GM19467 (cell line): Measurements from ENCODE around the gene ADARB2.

Source experiments
- ATAC-seq: cut with Tn5 transposase; IDR thresholded peaks from one replicate; pipeline ENCODE4 v1.9.1; 2021; ENCODE audit warnings: mild to moderate bottlenecking, moderate library complexity; ENCODE audit not compliant: unreplicated experiment

The ADARB2 gene

DNA sequence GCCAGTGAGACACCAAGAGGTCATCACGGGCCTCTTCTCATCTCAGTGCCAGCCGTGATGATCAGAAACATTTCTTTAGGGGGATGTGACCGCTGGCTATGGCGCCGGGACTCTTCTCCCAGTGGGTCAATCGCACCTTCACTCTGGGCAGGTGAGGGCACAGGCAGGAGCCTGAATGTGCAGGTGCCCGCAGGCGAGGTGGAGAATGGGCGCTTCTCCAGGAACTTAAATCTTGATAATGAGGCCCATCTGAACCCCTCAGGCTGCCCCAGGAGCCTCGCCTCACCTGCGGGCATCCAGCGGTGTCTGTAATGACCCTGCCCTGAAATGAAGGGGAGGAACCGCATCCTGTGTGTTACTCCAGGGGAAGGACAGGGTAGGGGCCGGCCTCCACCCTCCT, 204.7 kb downstream of the ADARB2 start:
- no peak for ATAC-seq

- no peak for ATAC-seq
Observed at GRCh38 chr10:1531883-1532597, 205.3 kb downstream of the ADARB2 start.

- ATAC-seq: no peak
Observed at GRCh38 chr10:1530871-1531517, 206.3 kb downstream of the ADARB2 start.

DNA sequence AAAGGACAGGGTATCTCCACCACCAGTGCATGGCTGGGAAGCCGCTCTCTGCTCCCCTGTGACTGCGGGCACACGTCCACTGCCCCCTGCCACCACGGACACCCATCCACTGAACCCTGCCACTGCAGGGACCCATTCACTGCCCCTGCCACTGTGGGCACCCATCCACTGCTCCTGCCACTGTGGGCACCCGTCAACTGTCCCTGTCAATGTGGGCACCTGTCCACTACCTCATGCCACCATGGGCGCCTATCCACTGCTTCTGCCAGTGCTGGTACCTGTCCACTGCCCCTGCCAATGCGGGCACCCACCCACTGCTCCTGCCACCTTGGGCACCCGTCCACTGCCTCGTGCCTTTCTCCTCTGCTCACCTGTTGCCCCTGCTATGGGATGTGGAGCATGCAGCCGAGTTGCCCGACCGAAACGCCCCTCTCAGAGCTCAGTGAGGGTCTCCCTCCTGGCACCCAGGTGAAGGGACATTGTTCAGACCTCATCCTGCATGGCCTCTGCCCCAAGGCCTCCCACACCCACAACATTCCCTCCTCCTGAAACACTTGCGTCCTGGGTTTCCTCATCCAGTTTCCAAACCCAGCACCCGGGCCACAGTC, 207.4 kb downstream of the ADARB2 start:
- no peak for ATAC-seq

DNA sequence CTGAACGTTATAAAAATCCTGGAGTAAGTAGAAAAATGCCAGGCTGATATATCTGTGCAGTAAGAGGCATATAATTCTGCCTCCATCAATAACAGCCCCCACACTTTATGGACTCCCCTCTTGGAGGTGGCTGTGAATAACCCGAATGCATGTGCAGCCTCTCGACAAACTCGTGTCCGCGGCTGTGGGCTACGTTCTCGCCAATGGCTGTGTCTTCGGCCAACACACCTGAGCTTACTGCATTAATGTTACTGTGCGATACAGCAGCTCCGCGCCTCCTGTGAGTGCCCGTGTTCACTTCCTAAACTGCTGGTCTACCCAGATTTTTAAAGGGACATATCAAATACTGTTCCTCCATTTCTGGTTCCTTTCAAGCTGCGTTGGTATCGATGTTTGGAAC, 209.4 kb downstream of the ADARB2 start:
- no peak for ATAC-seq

DNA sequence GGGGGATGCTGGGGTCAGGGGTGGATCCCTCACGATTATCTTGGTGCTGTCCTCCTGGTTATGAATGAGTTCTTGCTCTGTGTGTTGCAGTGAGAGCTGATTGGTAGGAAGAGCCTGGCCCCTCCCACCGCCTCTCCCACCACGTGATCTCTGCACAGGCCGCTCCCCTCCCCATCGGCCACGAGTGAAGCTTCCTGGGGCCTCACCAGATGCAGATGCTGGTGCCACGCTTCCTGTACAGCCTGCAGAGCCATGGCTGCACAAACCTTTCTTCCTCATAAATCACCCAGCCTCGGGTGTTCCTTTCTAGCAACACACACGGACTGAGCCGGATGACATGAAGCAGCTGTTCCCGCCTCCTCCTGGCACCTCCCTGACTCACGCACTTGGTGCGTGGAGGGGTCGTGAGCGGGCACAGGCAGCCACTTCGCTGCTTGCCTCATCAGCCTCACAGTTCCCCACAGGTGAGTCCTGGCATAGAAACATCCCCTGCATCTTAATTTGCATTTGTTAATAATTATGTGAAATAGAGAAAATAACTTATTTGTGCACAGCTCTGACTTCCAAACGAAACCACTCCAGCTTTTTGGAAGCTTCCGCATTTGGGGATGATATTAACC, 210.8 kb downstream of the ADARB2 start:
- no peak for ATAC-seq

- ATAC-seq: no peak
Observed at GRCh38 chr10:1525354-1526162, 211.8 kb downstream of the ADARB2 start.

DNA sequence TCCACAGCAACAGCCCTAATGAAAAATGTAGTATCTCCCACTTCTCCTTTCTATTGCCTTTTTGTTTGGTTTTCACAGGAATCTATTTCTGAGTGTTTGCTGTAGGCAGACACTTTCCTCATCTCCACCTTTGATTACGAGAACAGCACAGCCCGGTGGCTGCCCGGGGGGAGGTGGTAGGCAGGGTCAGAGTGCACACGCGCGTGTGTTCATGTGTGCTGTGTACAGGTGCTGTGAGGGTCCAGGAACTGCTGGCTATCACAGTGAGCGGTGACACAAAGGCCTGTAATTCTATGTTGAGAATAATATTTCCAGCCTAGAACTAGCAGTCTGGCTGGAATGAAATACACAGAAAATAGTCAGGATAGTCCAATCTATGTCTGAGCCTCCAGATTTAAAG, 212.8 kb downstream of the ADARB2 start:
- no peak for ATAC-seq

DNA sequence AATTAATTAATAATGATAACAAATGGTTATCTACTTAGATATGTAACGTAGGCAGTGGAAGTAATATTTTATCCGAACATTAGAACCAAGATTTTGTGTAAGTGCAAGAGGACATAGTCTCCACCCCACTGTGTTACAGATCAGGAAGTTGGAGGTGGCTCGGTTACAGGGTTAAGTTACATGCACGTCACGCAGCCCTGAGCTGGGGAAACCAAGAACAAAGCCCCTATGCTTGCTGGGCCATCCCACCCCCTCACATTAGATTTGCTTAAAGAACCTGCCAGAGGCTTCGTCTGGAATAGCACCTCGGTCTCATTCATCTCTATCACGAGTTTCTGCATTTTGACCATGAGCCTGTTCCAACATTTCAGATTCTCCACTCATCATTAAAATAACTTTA, 214.1 kb downstream of the ADARB2 start:
- ATAC-seq: no peak

- no peak for ATAC-seq
Observed at GRCh38 chr10:1522237-1522636, 215.1 kb downstream of the ADARB2 start.

DNA sequence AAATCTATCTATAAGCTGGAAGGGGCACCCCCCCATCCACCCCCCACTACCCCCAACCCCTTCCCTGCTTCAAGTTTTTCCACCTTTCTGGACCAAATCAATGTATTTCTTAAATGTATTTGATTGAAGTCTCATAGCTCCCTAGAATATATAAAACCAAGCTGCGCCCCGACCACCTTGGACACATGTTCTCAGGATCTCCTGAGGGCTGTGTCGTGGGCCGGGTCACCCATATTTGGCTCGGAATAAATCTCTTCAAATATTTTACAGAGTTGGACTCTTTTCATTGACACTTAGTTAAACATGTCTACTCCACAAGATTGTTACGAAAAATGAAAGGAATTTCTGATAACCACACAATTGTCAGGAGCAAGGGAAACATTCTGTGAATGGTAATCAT, 215.6 kb downstream of the ADARB2 start:
- no peak for ATAC-seq

DNA sequence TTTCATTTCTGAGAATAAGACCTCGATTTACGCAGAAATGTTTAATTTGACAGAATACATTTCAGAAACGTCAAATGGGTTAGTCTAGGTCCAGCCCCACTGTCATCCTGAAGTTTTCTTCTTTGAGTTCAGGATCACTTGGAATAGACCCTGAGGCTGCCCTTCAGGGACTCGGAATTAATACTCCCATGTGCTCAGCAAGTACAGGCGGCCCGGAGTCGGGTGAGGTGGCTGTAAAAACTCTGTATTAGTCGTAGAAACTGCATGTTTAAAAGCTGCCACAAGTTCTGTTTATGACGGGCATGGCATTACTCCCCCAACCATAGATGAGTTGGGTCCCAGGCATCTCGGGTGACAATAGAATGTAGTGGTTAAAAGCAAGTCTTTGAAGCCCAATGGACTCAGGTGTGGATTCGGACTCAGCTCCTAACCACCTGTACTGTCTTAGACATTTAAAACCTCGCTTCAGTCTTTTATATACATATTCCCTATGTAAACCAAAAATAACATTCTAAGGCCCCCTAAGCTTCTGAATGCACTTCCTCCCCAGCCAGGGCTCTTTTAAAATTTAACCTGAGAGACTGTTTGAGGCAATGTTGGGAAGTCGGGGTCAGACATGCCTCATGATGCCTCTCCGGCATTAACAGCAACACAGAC, 216.3 kb downstream of the ADARB2 start:
- no peak for ATAC-seq

DNA sequence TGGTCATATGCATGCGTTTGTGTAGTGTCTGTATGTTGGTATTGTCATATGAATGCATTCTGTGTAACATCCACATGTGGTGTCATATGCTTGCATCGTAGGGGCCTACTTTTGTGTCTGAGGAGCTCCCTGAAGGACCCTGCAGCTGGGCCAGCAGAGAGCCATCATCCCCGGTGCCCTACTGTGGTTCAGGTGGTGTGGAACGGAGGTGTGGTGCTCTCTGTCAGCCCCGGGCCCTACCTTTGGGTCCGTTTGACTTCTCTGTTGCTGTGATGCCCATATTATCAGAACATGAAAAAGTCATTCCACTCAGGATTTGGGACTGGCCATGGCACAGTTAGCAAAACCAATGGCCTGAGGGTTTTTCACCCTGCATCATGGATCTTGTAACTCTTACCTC, 217.9 kb downstream of the ADARB2 start:
- no peak for ATAC-seq

DNA sequence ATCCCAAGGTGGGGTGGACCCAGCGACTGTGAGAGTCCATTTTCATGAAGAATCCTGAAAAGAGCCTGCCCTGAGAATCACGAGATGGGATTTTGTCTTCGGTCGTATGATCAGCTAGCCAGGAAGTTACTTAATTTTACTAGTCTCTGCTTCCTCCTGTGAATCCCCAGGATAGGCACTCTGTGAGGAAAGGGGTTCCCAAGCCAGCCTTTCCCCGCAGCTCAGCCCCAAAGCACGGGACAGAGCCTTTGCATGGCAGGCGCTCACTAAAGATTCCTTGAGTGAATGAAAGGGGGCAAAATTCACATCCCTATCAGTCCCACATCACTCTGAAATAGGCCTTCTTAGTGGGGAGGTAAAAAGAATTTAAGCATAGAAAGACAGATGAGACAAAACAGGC, 219.6 kb downstream of the ADARB2 start:
- no peak for ATAC-seq

DNA sequence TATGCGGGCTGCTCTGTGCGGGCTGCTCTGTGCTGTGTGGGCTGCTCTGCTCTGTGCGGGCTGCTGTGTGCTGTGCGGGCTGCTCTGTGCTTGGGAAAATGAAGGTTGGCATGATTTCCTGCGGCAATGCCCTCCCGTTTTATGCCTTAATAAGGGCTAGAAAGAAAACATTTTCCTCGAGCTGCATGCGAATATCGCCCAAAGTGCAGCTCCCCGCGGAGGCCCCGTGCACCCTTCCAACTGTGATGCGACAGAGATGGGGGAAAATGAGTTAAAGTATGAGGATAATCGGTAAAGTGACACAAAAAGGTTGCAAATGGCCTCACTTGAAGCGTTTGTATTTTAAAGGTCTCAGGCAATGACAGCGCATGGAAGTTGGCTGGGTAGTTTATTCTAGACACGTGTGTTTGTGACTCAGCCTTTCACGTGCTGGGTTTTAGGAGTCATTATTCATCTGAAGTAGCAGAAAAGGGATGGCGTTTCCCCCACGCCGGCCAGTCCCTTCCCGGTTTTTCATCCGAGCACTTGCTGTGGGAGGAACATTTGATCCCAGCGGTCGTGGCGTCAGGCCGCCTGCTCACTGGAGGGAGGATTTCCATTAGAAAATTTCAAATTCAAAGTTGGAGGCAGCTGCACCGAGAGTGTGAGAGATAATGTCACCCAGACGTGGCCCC, 220.7 kb downstream of the ADARB2 start:
- no peak for ATAC-seq

- ATAC-seq: no peak
Observed at GRCh38 chr10:1515780-1516491, 221.4 kb downstream of the ADARB2 start.

- no peak for ATAC-seq
Observed at GRCh38 chr10:1515121-1515779, 222.1 kb downstream of the ADARB2 start.

- no peak for ATAC-seq
Observed at GRCh38 chr10:1514681-1515080, 222.6 kb downstream of the ADARB2 start.

GRCh38 chr10:1513221-1513620, 224.1 kb downstream of the ADARB2 start:
- no peak for ATAC-seq
